Activated T-cell treated with anti-CD3 and anti-CD28 coated beads for 1 hour (primary cell): ENCODE measurements around the gene LSP1.
A peak's percentile ranks its signal among the peaks of the same experiment; 100 is the strongest.
"Not testable (repeated sequence)": the region's sequence is repeated elsewhere in the genome, so short reads cannot be mapped to it uniquely, and the experiment has no call there.

ENCODE experiments used
- DNase-seq: peaks from one replicate; pipeline ENCODE4 v3.0.0-alpha.2; 2020; ENCODE audit warnings: low read depth

Gene LSP1

GRCh38 chr11:1877211-1878136 is 24.6 kb downstream of the LSP1 start:
- no peak for DNase-seq

DNA sequence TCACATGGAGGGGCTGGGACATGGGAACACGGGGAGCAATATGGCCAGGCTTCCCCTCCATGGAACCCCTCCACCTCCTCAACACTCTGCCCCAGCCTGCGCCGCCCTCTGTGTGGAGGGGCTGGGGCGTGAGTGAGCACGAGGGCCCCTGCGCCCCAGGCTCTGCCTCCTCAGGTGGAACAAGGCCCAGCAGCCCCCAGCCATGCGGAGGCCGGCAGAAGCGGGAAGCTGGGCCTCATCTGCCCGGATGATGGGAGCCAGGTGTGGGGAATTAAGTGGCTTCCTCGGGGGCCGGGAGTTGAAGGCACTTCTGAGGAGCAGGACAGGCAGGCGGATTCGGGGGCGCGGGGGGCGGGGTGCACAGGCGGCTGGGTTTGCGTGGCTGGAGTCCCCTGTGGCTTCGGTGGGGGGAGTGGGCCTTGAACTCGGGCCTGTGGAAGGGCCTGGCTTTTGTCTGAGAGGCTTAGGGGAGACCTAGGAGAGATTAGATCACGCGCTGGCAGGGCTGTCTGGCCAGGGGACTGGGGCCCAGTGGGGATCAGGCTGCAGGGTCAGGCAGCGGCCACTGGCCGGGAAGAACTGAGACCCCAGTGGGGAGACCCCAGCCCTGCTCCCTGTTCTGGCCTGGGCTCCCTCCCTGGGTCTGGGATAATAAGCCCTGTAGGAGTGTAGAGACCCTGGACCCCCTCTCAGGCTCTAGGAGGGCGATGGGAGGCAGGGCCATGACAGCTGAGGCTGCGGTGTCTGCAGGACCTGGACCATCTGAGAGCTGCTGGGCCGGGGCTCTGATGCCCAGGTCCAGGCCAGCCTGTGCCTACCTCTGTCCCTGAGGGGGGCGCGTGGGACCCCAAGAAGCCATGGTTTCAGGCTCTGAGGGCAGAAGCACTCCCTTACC is 25.5 kb downstream of the LSP1 start:
- DNase-seq = no peak

DNA sequence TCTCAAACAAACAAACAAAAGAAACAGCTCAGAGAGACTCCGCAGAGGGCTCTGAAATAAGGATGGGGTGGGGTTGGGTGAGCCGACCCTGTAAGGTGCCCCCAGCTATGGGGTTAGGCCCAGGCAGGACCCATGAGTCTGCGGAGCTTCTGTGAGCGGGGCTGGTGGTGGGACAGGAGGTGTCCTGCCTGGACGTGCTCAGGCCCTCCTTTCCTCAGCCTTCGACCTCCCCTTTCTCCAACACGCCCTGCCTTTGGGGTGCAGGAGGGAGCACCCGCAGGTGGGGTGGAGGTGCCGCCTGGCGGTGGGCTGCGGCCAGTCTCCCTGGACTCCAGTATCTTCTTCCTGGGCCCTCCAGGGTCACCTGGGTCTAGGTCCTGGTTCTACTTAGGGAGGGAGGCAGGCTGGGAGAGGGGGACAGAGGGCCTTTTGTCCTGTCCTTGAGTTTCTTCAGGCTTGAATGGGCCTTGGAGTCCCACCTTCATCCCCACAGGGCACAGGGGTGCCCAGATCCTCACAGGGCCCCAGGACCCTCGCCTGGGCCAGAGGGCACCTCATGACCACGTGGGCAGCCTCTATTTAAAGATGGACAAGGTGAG is 26.6 kb downstream of the LSP1 start:
- no peak for DNase-seq

DNA sequence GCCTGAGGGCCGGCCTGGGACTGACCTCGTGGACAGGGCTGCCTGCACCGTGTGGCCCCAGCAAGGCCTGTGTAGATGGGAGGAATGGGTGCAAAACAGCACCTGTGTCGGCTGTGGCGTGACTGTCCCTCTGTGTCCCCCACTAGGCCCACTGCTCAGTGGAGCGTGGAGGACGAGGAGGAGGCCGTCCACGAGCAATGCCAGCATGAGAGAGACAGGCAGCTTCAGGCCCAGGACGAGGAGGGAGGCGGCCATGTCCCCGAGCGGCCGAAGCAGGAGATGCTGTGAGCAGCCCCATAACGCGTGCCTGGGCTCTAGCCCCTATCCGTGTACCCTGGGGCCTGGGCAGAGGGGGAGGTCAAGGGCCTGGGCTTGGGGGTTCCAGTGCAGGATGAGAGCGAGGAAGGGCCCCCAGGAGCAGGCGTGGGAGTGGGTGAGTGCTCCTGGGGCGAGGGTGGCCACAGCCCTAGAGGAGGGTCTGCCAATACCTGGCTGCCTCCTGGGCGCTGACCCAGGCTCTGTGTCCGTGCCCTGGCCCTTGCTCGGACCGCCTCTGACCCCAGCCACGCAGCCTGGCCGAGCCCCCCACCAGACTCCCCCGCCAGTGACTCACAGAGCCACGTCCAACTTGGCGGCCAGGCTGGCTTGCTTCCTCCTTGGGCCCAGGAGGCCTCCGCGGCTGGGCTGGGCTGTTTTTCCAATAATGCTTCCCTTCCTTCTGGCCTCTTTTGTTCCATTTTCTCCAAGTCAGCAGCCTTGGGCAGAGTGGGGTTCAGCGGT is 27.2 kb downstream of the LSP1 start:
- DNase-seq = no peak

DNA sequence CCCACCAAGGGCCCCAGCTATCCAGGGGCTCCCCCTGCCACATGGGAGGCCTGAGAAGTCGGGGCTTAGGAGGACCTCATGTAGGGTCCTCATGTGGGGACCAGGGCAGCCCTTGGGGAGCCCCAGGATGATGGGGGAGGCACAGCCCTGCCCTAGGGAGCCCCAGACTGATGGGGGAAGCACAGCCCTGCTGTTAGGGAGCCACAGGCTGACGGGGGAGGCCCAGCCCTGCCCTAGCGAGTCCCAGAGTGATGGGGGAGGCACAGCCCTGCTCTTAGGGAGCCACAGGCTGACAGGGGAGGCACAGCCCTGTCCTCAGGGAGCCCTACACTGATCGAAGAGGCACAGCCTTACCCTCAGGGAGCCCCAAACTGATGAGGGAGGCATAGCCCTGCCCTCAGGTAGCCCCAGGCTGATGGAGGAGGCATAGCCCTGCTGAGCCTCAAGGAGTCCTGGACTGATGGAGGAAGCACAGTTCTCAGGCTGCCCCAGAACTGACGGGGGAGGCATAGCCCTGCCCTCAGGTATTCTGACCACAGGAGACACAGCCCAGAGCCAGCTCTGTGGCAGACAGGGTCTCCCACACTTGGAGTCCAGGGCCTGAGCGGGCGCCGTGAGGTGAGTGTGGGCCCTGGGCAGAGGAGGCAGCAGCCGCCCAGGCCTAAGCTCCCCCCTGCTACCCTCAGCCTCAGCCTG is 28.0 kb downstream of the LSP1 start:
- no peak for DNase-seq

DNA sequence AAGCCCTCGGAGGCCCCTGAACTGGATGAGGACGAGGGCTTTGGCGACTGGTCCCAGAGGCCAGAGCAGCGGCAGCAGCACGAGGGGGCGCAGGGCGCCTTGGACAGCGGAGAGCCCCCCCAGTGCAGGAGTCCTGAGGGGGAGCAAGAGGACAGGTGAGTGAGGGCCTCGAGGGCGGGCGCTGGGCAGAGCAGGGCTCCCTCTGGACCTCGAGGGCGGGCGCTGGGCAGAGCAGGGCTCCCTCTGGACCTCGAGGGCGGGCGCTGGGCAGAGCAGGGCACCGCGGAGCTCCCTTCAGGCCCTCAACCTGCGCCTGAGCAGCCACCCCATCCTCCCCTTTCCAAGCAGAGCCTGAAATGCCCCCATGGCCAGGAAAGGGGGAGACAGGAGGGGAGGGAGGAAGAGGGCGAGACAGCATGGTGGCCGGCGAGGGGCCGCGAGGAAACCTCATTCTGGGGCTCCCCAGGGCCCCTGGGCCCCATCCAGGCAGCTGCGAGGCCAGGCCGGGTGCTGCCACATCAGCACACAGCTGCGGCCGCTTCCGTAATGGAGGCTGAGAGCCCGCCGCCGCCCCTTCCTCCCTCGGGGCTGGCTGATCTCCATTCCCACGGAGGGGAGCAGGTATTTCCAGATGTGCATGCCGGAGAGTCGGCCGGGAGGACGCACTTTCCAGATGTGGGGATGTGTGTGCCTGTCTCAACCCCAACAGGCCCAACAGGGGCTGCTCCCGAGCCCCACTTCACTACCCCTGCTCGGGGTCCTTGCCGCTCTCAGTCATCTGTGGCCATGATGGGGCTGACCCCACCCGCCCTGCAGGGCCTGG is 28.8 kb downstream of the LSP1 start:
- no peak for DNase-seq

DNA sequence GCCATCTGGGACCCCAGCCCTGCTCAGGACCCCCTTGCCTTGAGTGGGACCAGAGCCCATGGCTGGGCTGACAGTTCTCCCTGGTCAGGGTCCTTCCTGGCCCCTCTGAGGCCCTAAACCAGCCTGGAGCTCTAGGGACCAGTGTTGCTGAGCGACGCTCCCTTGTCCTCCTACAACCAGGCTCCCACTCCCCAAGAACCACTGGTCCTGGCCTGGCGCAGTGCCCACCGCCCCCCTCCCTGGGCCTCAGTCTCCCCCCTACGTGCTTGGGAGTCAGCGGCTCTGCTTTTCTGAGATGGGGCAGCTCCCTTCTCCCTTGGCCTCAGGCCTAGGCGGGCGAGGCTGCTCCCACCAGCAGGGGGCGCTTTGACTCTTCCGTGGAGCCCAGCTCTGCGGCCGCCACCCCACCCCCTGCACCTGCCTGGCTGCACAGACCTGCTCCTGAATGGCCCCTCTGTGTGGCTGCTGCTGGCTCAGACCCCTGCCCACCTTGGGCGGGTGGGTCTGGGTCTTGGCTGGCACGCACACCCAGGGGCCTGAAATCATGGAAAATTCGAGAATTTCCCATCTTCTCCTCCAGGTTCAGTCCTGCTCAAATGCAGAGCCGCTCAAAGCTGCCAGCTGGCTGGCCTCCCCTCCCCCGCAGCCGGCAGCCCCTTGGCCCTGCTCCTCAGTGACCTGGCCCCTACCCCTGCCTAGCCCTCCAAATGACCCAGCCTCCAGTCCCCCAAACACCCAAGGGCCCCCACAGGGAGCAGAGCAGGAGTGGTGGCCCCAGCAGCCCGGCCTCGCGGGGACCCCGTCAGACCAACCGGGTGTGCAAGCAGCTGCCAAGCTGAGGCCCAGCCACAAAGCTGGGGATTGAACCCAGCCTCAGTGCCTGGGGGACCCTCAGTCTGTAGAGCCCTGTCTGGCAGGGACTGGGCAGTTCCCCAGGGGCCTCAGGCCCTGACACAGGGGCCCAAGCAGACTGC is 29.7 kb downstream of the LSP1 start:
- peak; percentile 78 for DNase-seq

DNA sequence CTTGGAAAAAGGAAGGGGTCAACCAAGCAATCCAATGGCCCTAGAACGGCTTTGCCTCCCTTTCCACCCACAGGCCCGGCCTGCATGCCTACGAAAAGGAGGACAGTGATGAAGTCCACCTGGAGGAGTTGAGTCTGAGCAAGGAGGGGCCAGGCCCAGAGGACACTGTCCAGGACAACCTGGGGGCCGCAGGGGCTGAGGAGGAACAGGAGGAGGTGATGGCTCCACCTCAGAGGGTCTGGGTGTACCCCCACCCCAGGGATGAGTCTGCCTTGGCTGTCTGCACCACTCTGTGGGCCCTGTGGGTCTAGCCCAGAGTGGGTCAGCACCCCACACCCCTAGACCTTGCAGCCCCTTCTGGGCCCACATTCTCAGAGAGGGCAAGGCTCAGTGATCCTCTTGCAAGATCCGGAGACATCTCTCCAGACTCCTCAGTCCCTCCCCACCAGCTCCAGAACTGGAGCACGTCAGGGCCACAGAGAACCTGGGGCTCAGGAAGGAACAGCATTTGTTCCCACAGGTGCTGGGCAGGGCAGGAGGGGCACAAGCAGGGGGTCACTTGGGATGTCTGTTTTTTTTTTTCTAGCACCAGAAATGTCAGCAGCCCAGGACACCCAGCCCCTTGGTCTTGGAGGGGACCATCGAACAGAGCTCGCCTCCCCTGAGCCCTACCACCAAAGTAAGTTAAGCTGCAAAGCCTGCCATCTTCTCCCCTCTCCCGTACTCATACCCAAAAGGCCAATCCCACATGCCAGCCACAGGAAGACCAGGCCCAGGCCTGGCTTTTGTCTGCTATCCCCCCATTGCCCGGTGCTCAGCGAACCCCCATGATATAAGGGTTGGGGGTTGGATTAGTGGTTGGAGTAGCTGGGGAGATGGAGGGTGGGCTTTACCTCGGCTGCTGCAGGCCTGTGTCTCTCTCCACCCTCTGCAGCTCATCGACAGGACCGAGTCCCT is 30.7 kb downstream of the LSP1 start:
- no peak for DNase-seq

DNA sequence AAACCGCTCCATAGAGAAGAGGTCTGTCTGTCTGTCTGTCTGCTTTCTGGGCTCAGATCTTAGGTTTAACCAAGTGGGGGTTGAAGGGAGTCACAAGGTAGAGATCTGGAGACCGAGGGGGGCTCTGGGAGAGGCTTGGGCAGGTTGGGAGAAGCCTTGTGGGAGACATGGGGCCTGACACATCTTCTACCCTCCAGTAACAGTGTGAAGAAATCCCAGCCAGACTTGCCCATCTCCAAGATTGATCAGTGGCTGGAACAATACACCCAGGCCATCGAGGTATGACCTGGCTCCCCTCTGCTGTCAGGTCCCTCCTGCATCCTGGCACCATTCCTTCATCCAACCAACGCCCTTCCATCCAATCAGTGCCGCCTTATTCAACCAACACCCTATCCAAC is 31.4 kb downstream of the LSP1 start:
- DNase-seq = no peak

DNA sequence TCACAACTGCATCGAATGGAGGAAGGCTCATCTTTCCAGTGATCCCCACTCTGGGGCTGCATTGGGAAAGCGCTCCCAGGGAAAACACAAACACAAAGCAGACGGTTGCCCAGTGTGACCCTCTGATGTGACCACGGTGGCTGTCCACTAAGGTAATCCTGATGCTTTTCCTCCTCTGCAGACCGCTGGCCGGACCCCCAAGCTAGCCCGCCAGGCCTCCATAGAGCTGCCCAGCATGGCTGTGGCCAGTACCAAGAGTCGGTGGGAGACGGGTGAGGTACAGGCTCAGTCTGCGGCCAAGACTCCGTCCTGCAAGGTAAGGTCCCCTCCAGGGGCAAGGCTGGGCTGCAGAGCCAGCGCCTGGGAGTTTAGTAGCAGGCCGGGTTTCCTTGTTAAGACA is 33.7 kb downstream of the LSP1 start:
- DNase-seq = not testable (repeated sequence)

DNA sequence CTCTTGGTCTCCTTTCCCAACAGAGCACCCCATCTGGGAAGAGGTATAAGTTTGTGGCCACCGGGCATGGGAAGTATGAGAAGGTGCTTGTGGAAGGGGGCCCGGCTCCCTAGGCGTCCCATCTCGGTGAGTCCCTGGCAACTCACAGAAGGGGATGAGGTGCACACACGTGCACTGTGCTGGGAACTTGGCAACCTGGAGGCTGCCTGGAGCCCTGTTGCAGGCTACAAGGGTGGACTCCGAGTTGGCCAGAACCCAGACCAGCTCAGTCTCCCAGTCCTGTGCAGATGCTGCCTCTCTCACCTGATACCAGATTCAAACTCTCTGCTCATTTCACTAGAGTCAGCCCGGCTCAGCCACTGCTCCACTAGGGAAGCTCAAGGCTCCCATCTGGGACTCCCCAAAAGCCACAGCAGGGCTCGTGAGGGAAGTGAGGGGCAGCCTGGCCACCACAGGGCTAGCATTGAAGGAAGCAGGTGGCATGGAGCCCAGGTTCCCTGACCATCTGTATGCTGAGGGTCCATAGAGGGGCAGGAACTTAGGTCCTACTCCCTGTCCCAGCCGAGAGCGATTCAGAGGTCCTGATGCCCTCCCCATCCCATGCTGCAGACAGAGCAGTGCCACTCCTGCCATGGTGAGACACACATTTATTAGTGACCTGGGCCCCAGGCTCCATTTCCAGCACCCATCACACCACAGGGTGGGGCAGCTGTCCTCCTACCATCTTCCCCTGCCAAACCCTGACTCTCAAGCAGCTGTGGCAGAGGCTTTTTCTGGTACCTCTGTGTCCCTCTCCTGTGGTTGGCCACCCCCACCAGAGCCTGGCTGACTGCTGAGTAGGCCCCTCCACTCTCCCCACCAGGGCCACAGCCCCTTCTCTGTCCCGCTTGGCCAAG is 34.8 kb downstream of the LSP1 start:
- no peak for DNase-seq

GRCh38 chr11:1888347-1888753 is 35.5 kb downstream of the LSP1 start:
- DNase-seq = no peak

DNA sequence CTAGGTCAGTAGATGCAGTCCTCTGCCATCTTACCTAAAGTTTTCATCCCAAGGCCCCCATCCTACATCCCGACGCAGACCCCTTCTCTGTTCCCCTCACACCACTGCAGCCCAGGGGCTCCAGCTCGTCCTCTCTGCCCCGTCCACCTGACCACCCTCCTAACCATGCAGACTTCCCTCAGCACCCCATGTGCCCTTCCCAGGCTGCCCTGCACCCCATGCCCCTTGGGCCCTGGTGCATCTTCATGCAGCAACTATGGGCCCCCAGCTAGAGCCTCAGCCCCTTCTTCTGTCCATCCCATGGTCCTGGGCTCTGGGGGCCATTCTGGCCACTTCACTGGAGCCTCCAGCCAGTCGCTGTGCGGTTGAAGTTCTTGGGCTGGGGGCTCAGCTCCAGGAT is 35.9 kb downstream of the LSP1 start:
- no peak for DNase-seq

GRCh38 chr11:1889224-1889930 is 36.5 kb downstream of the LSP1 start:
- DNase-seq = peak; percentile 62

DNA sequence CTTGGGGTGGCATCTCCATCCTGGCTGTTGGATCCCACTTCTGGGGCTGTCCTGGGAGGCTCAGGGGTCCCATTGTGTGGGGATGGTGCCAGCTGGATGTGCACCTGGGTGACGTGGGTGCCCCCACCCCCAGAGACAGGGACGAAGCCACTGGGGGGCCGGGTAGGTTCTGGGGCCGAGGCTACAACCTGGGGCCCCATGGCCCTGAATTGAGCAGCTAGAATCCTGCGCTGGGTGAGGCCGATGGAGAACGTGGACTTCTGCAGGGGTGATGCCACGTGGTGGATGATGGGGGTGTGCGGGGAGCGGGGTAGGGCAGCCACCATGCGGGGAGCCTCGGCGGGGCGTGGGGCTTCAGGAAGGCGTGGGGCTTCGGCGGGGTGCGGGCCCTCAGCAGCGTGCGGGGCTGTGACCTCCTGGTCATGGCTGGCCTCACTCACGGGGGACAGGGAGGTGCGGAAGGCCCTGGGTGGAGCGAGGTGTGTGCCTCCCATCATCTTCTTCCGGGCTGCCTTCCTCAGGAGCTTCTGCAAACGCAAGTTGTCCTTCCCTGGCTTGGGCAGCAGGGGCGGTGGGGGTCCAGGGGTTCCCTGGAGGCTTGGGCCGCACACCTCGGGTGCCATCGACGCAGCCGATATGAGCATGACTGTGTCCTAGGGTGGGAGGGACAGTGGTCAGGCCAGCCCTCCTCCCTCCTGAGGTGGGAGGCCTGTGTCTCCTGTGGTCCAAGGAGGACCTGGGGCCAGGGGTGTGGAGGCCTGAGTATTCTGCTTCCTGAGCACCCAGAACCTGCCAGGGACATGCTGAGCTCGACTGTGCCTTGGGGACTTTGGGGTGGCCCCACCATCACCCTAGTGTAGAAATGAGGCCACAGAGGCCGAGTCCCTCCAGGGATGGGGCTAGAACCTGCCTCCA is 37.3 kb downstream of the LSP1 start:
- DNase-seq = no peak
